ENCODE results near the gene MYLK4.

The MYLK4 gene

GRCh38 chr6:2732503-2733089, 18.1 kb downstream of the MYLK4 start:
- no peak for DNase-seq

GRCh38 chr6:2731281-2731909, 19.3 kb downstream of the MYLK4 start:
- DNase-seq: no peak

- no peak for DNase-seq
Observed at GRCh38 chr6:2730353-2731107, 20.2 kb downstream of the MYLK4 start.

GRCh38 chr6:2729921-2730320, 20.8 kb downstream of the MYLK4 start:
- DNase-seq: no peak

- DNase-seq: no peak
Observed at GRCh38 chr6:2725999-2726567, 24.6 kb downstream of the MYLK4 start.

- DNase-seq: no peak
Observed at GRCh38 chr6:2725364-2725988, 25.2 kb downstream of the MYLK4 start.

DNA sequence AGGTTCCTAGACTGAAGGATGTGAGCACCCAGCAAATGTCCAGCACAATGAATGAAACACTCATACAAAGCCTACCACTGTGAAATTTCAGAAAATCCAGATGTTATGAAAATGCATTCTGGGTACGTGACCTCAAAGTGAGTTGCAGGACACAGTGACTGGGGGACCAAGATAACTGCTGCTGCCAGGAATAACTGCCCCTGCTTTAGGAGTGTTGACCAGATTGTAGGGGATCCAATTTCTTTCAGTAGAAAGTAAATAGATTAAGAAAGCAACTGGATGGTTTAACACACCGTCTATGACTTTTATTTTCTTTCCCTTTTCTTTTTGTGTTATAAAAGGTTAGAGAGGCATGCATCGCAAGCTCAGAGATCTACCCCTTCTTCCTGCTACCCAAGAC, 29.5 kb downstream of the MYLK4 start:
- no peak for DNase-seq

DNA sequence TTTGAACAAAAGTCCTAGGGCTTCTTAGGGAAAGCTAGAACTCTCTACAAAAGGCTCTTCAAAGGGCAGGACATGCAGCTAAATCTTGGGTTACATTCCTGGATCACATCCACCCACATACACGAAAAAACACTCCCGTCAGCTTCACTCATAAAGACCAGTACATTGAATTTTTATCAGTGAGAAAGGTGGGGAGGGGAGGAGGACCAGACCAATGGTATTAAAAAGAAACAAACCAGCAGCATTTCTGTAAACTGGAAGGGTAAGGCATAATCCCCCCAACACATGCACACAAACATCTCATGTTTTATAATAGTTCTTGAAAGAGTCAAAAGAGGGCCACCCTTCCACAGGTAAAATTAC, 31.6 kb downstream of the MYLK4 start:
- no peak for DNase-seq

DNA sequence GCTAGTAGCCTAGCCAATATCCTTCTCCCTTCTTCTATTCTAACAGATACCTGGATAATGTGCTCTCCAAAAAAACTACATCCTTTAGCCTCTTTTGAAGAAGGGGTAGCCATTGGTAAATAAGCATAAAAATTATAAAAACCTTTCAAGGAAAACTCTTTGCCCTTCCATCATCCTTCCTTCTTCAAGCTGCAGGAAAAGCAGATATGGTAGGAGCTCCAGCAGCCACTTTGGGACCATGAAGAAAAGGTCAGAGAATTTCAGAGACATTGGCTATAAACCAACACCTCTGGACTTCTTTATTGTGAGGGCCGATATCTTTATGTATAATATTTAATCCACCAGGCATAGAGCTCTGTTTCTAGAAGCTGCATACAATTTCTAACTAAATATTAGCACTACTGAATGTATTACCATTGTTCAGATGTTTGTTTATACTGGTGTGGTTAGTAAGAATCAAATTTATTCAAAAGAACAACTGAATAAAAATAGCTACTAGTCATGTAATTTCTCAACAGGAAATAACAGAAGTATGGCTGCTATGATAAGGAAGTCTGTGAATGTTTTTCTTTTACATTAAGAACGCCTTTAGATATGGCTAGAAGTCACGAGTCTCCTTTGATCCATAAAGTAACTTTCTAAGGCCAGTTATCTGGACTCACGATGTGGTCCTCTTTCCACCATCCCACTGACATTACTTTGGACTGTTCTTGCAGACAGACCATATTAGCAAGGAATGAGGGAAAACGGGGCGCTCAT, 32.2 kb downstream of the MYLK4 start:
- no peak for DNase-seq

GRCh38 chr6:2716936-2717700, 33.6 kb downstream of the MYLK4 start:
- no peak for DNase-seq

DNA sequence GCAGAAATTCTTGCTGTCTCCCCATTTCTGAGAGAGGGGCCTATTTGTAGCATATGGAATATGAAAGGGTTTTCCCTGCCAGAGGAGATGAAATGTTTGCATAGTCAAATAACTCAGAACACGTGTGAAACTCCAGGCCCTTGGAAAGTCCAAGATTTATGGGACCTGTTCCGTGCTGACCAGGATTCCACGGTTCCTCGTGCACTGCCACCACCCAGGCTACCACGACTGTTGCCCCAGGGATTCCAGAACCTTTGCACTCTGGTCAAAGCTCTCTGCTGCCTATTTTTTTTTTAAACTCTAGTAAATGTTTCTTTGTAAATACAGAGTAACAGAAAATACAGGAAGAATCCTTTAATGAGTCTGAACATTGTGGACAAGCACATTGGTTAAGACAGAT, 35.0 kb downstream of the MYLK4 start:
- DNase-seq: peak; percentile 84

- peak; percentile 46 for DNase-seq
Observed at GRCh38 chr6:2714111-2714895, 36.4 kb downstream of the MYLK4 start.

DNA sequence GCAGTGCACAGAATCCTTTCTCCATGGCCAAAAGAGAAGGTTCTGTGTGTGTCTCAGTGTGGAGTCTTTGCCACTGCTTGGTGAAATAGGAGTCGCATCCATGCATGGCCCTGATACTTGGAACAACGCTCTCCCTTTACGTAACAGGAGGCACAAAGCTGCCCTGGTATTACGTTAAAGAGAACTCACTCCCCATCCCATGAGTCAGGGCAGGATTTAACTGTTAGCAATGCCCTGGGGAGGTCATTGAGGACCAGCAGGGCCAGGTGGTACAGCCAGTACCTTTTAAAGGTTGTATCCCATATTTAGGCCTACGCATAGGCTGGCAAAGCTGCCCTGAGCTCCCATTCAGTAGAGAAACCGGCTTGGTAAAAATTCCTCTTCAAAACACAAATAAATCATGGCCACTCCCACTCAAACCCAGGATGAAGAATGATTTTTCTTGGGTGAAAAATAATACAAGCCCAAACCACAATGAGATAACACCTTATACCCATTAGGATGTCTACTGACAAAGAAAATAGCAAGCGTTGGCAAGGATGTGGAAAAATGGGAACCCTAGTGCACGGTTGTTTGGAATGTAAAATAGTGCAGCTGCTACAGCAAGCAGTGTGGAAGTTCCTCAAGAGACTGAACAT, 37.1 kb downstream of the MYLK4 start:
- no peak for DNase-seq

DNA sequence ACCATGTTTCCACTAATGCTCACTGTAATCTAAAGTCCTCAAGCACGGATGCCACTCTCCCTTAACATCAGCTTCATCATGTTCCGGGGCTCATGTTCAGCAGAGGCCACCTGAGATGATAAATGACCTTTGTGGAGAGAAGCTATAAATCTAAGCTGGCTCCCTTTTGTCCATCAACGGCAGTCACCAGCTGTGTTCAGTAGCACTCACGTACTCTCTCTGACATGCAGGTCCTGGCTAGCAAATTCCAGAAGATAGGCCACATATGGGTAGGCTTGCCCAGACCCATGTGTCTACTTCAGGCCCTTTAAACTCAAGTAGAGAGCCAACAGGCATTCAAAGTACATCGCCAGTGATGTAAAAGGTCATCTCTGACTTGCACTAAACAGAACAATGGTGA, 38.6 kb downstream of the MYLK4 start:
- DNase-seq: no peak

DNA sequence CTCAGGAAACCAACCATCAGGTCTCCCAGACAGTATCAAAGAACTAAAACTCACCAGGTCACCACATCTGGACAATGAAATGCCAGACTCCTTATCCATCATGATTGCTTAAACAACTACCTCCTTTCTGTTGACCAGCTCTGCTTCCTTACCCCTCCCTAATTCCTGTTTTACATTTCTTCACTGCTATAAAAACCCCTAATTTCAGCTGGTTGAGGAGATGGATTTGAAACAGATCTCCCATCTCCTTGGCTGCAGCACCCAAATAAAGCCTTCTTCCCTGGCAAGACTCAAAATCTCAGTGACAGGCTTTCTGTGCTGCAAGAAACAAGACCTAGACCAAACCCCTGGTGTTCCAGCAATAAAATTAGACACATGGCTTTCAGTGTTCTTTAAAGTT, 40.3 kb downstream of the MYLK4 start:
- no peak for DNase-seq

DNA sequence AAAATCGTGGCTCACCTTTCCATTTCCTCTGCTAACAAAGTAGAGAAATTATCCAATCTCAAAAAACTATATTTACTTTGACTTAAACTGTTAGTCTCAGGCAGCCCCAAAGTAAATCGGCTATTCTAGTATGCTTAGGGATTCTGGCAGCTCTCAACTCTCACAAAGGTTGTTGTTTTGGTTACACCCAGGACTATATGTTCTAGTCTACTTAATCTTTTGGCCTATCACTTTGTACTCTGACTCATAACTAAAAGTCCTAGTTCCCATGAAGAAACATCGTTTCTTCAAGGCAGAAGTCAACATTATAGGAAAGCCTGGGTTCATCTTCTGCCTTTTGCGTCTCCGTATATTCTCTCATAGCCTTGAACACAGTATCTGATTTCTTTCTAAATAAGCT, 42.3 kb downstream of the MYLK4 start:
- no peak for DNase-seq

GRCh38 chr6:2706558-2706957, 44.2 kb downstream of the MYLK4 start:
- no peak for DNase-seq

GRCh38 chr6:2705256-2705655, 45.5 kb downstream of the MYLK4 start:
- DNase-seq: no peak

- DNase-seq: no peak
Observed at GRCh38 chr6:2697291-2697690, 53.4 kb downstream of the MYLK4 start.

DNA sequence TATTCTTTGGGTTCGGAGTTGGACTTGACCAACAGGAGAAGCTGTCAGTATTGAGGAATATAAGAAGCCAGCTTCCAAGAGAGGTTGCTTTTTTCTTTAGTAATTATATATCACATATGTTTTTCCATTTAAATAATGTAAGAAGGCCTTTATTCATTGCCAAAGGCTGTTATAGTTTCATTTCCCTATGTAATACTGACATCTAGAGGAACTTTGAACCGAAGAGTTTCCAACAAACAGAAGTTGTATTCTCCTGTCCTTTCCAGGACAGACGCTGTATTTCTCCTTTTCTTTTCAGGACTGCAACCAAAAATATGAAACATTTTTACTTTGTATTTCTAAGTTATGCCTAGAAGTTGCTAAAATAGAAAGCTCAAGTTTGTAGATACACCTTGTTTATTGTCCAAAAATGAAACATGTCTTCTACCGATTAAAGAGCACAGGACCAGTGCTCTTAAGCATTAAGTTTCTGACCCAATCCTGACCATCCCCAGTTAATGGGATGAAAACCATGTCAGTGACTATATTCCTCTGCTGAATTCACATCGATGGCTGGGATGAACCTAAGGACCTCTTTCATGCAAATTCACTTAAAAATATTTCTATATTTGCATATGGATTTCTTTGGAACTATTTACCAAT, 55.1 kb downstream of the MYLK4 start:
- DNase-seq: peak; percentile 50

Data from NCI-H526 treated with DMSO at 0.1 percent for 48 hours (cell line).